Prostate gland (tissue), 2 donors: ENCODE data around the gene TTYH2.

ENCODE experiments used
- CTCF ChIP-seq, 4 experiments: fragments of 200-600 bp in 2 of 4; fragments of 450-650 bp in 2 of 4; sonication (generic) in 2 of 4; IDR thresholded peaks; 1 replicate in 3 of 4; 2 replicates in 1 of 4; pipeline ENCODE4 v1.5.1; 2016 to 2019; ENCODE audit warnings: antibody characterized with exemption in 4 of 4, mild to moderate bottlenecking in 2 of 4, moderate library complexity in 2 of 4
- POLR2A ChIP-seq: fragments of 450-650 bp; IDR thresholded peaks from one replicate; pipeline ENCODE4 v1.6.1; 2016; ENCODE audit warnings: antibody characterized with exemption, mild to moderate bottlenecking
- POLR2AphosphoS5 ChIP-seq: sonication (generic); formaldehyde crosslinking; IDR thresholded peaks from one replicate; pipeline ENCODE4 v1.6.1; 2017; ENCODE audit warnings: antibody characterized with exemption

- no peak for TF ChIP-seq CTCF (IDR thresholded peaks at IDR 0.05)
- TF ChIP-seq POLR2A: no peak
- no peak for TF ChIP-seq POLR2AphosphoS5
Observed at GRCh38 chr17:74305865-74306654, 92.7 kb downstream of the TTYH2 start.
